GM06990 (cell line): ENCODE results near the gene ROBO1.

Experiments used
- DNase-seq: peaks from one replicate; pipeline ENCODE4 v3.0.0-alpha.2; 2011; ENCODE audit not compliant: insufficient read length; ENCODE audit errors: extremely low read depth
- H3K27me3 ChIP-seq: replicated peaks from 2 replicates; pipeline ENCODE4 v1.6.0; 2011; ENCODE audit warnings: low read length; ENCODE audit not compliant: control insufficient read depth, insufficient read depth
- H3K36me3 ChIP-seq: 2 replicates; pipeline ENCODE4 v1.5.1; 2011; ENCODE audit warnings: low read length; ENCODE audit not compliant: control insufficient read depth, insufficient read depth
- H3K4me3 ChIP-seq: replicated peaks from 2 replicates; pipeline ENCODE4 v1.5.1; 2011; ENCODE audit warnings: low read depth, mild to moderate bottlenecking, control low read depth, low read length
- CTCF ChIP-seq: IDR thresholded peaks from 2 replicates; pipeline ENCODE4 v1.5.1; 2011; ENCODE audit warnings: low read length, control low read depth, mild to moderate bottlenecking, inconsistent platforms; ENCODE audit not compliant: insufficient read depth, poor library complexity, severe bottlenecking

The ROBO1 gene

GRCh38 chr3:79204351-79204750, 563.4 kb downstream of the ROBO1 start:
- TF ChIP-seq CTCF, result no peak
- DNase-seq, result no peak

GRCh38 chr3:79203144-79203519, 564.7 kb downstream of the ROBO1 start:
- no peak for DNase-seq
- Histone ChIP-seq H3K27me3 (no peaks in the 10 kb centered on the region), H3K4me3 (no peak overlapping the region), H3K36me3 (no peaks in the 10 kb centered on the region)
- no peak for TF ChIP-seq CTCF

More at GRCh38 chr3:79204351-79204750, 563.4 kb downstream of the ROBO1 start:
- Histone ChIP-seq H3K4me3 (no peak overlapping the region), H3K27me3 (no peaks in the 10 kb centered on the region), H3K36me3 (no peaks in the 10 kb centered on the region)

- Histone ChIP-seq H3K27me3 (no peaks in the 10 kb centered on the region), H3K36me3 (no peaks in the 10 kb centered on the region), H3K4me3 (no peak overlapping the region)
- DNase-seq, result no peak
- TF ChIP-seq CTCF, result no peak
These were observed 565.2 kb downstream of the ROBO1 start for GRCh38 chr3:79202471-79203143.

GRCh38 chr3:79200456-79200855, 567.3 kb downstream of the ROBO1 start:
- no peak for DNase-seq
- H3K4me3 ChIP-seq, result no peak overlapping the region
- no peak for TF ChIP-seq CTCF
- no peaks in the 10 kb centered on the region for H3K27me3 ChIP-seq
- no peaks in the 10 kb centered on the region for H3K36me3 ChIP-seq

GRCh38 chr3:79199966-79200365, 567.8 kb downstream of the ROBO1 start:
- DNase-seq, result no peak
- no peak overlapping the region for H3K4me3 ChIP-seq

More at GRCh38 chr3:79199966-79200365, 567.8 kb downstream of the ROBO1 start:
- Histone ChIP-seq H3K27me3 (no peaks in the 10 kb centered on the region), H3K36me3 (no peaks in the 10 kb centered on the region)
- TF ChIP-seq CTCF, result no peak
